ENCODE data around the gene SCARB1.

SCARB1 gene

GRCh38 chr12:124841558-124841945 lies 22.1 kb downstream of the SCARB1 start:
- DNase-seq, result no peak

GRCh38 chr12:124837958-124838803 lies 25.5 kb downstream of the SCARB1 start:
- no peak for DNase-seq

GRCh38 chr12:124837249-124837897 lies 26.3 kb downstream of the SCARB1 start:
- no peak for DNase-seq

GRCh38 chr12:124836759-124837158 lies 26.9 kb downstream of the SCARB1 start:
- no peak for DNase-seq

- no peak for DNase-seq
These were observed 27.8 kb downstream of the SCARB1 start for GRCh38 chr12:124835656-124836410.

- DNase-seq, result no peak
These were observed 28.8 kb downstream of the SCARB1 start for GRCh38 chr12:124834822-124835221.

GRCh38 chr12:124833693-124834122 lies 30.0 kb downstream of the SCARB1 start:
- DNase-seq, result no peak

- DNase-seq, result no peak
These were observed 30.8 kb downstream of the SCARB1 start for GRCh38 chr12:124832856-124833255.

- DNase-seq, result no peak
These were observed 32.1 kb downstream of the SCARB1 start for GRCh38 chr12:124831590-124831989.

GRCh38 chr12:124830306-124830705 lies 33.4 kb downstream of the SCARB1 start:
- no peak for DNase-seq

- DNase-seq, result no peak
These were observed 33.9 kb downstream of the SCARB1 start for GRCh38 chr12:124829708-124830304.

- DNase-seq, result no peak
These were observed 34.5 kb downstream of the SCARB1 start for GRCh38 chr12:124829008-124829707.

- no peak for DNase-seq
These were observed 35.2 kb downstream of the SCARB1 start for GRCh38 chr12:124828264-124829007.

- DNase-seq, result no peak
These were observed 36.0 kb downstream of the SCARB1 start for GRCh38 chr12:124827588-124828184.

- DNase-seq, result no peak
These were observed 39.5 kb downstream of the SCARB1 start for GRCh38 chr12:124824195-124824594.

GRCh38 chr12:124823272-124823970 lies 40.2 kb downstream of the SCARB1 start:
- DNase-seq, result no peak

GRCh38 chr12:124822218-124822617 lies 41.4 kb downstream of the SCARB1 start:
- DNase-seq, result no peak

- DNase-seq, result no peak
These were observed 42.1 kb downstream of the SCARB1 start for GRCh38 chr12:124821252-124822200.

GRCh38 chr12:124820199-124820598 lies 43.5 kb downstream of the SCARB1 start:
- DNase-seq, result no peak
